Measurements from ENCODE around the gene DYNLRB1.

GRCh38 chr20:34517114-34517505, 888 bp downstream of the DYNLRB1 start:
- TF ChIP-seq CTCF (conservative IDR thresholded peaks at IDR 0.05; ENCODE audit: low read length), result no peak
- TF ChIP-seq EZH2phosphoT487 (IDR thresholded peaks at IDR 0.05; ENCODE audit: borderline replicate concordance), result no peak

Data from Loucy (cell line).